ENCODE measurements around the gene NPAS3.

NPAS3 gene

GRCh38 chr14:33073023-33073422, 134.3 kb downstream of the NPAS3 start:
- Histone ChIP-seq H3K9me3 (ENCODE audit: control insufficient read depth, insufficient read depth, low read depth, low read length) (no peaks in the 10 kb centered on the region), H3K27ac (ENCODE audit: extremely low read depth, low read depth, low read length) (no peak overlapping the region), H3K4me3 (ENCODE audit: low read depth, low read length) (no peak overlapping the region), H3K4me1 (ENCODE audit: control insufficient read depth, insufficient read depth, low read length) (no peaks in the 10 kb centered on the region), H3K36me3 (ENCODE audit: control insufficient read depth in 2 of 2, insufficient read depth in 1 of 2, low read length in 2 of 2) (no peaks in the 10 kb centered on the region)
- ChIA-PET CTCF (no interaction called here), POLR2A (no interaction called here)
- no peak for TF ChIP-seq ZNF555 (tag by site-specific recombination; conservative IDR thresholded peaks at IDR 0.05)
- TF ChIP-seq HOXC10 (CRISPR knock-in tag; IDR thresholded peaks at IDR 0.05): no peak
- no peak for TF ChIP-seq ZNF157 (tag by site-specific recombination; IDR thresholded peaks at IDR 0.05)
- TF ChIP-seq ZNF777 (tag by site-specific recombination; IDR thresholded peaks at IDR 0.05; ENCODE audit: borderline replicate concordance): no peak
- TF ChIP-seq KLF8 (tag by site-specific recombination; IDR thresholded peaks at IDR 0.05): no peak
- no peak for TF ChIP-seq PRDM10 (tag by site-specific recombination; IDR thresholded peaks at IDR 0.05)
- no peak for TF ChIP-seq ZNF423 (tag by site-specific recombination; IDR thresholded peaks at IDR 0.05)
- no peak for TF ChIP-seq ZNF280D (tag by site-specific recombination; IDR thresholded peaks at IDR 0.05)
- no peak for TF ChIP-seq TSHZ1 (tag by site-specific recombination; IDR thresholded peaks at IDR 0.05; ENCODE audit: borderline replicate concordance)
- TF ChIP-seq ATF2 (tag by site-specific recombination; IDR thresholded peaks at IDR 0.05; ENCODE audit: low read depth): no peak
- TF ChIP-seq ZFP69B (tag by site-specific recombination; IDR thresholded peaks at IDR 0.05): no peak
- TF ChIP-seq OSR2 (tag by site-specific recombination; IDR thresholded peaks at IDR 0.05): no peak
- no peak for TF ChIP-seq ZNF202 (tag by site-specific recombination; IDR thresholded peaks at IDR 0.05; ENCODE audit: borderline replicate concordance)
- TF ChIP-seq GFI1B (tag by site-specific recombination; IDR thresholded peaks at IDR 0.05): no peak
- no peak for TF ChIP-seq HOXA7 (CRISPR knock-in tag; IDR thresholded peaks at IDR 0.05; ENCODE audit: borderline replicate concordance)
- no peak for TF ChIP-seq ZIC2 (tag by site-specific recombination; IDR thresholded peaks at IDR 0.05)
- TF ChIP-seq ZNF585B (tag by site-specific recombination; IDR thresholded peaks at IDR 0.05): no peak
- TF ChIP-seq KLF7 (tag by site-specific recombination; IDR thresholded peaks at IDR 0.05; ENCODE audit: borderline replicate concordance): no peak
- TF ChIP-seq KLF17 (tag by site-specific recombination; IDR thresholded peaks at IDR 0.05): no peak
- no peak for TF ChIP-seq PRDM1 (tag by site-specific recombination; IDR thresholded peaks at IDR 0.05)
